ENCODE results near the gene AFF2.

Gene AFF2

DNA sequence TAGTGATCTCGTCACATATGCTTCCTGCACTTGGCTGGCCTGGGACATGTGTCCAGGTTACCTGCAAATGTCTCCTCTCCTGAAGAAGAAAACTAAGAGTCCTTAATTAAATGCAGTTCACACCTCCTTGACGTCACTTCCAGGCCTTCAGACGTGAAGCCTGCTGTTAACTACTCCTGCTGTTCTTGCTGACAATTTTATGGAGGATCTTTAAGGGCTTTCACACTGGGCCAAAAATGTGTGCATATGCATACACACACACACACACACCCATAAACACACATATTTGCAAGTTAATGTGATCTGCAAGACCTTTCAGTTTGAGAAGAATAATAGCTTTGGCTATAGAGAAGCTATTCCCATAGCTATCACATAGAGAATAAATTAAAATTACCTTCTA lies 267.9 kb downstream of the AFF2 start:
- no peak for DNase-seq

DNA sequence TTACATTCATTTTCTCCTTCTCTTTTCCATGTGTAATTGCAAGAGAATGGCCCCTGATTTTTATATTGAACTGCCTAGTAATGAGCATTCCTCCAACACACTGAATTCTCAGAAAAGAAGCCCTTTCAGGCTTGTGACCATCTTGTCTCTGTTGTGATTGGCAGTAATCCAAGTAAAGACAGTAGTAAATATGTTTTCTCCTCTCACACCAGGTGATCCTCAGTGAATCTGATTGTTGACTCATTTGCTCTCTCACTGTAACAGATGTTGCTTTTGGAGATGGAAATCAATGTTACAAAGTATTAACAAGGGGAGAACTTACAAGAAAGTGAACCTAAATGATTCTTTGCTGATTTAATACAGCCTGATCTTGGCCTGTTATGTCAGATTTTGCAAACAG lies 271.0 kb downstream of the AFF2 start:
- no peak for DNase-seq

- no peak for DNase-seq
Observed at GRCh38 chrX:148774276-148774675, 273.9 kb downstream of the AFF2 start.

- no peak for DNase-seq
Observed at GRCh38 chrX:148784137-148784536, 283.7 kb downstream of the AFF2 start.

- DNase-seq, result no peak
Observed at GRCh38 chrX:148784856-148785255, 284.4 kb downstream of the AFF2 start.

DNA sequence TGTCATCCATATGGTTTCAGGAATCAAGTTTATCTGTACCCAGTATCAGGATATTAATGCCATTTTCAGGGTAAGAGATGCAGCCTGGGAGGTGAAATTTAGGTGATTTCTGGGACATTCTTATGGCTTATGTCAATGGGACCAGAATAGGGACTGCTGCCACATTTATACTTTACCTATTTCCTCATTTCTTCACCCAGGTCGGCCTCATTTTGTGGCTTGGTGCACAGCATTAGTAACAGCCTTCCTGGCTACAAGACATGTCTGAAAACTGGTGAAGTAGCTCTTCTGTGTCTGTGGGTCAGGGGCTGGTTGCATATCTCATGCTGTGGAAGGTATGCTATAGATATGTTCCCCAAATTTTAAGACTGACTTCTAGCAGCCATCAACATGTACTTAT lies 284.8 kb downstream of the AFF2 start:
- DNase-seq, result no peak

GRCh38 chrX:148788449-148788848 lies 288.0 kb downstream of the AFF2 start:
- no peak for DNase-seq

DNA sequence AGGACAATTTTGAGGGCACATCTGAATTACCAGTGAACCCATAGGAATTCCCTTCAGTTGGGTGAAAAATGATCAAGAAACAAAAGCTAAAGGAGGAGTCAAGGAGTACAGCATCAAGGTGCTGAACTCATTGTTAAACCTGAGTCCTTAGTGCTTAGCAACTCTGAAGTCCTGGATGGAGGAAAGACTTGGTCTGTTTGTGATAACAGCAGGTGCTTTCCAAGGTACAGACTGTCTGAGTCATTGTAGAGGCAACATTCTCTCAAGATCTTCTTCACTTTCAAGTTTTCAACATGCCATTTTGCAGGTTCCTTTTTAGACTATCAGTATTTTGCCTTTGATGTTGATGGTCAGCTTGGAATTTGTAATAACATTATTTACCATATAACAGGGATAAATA lies 293.9 kb downstream of the AFF2 start:
- DNase-seq, result no peak

DNA sequence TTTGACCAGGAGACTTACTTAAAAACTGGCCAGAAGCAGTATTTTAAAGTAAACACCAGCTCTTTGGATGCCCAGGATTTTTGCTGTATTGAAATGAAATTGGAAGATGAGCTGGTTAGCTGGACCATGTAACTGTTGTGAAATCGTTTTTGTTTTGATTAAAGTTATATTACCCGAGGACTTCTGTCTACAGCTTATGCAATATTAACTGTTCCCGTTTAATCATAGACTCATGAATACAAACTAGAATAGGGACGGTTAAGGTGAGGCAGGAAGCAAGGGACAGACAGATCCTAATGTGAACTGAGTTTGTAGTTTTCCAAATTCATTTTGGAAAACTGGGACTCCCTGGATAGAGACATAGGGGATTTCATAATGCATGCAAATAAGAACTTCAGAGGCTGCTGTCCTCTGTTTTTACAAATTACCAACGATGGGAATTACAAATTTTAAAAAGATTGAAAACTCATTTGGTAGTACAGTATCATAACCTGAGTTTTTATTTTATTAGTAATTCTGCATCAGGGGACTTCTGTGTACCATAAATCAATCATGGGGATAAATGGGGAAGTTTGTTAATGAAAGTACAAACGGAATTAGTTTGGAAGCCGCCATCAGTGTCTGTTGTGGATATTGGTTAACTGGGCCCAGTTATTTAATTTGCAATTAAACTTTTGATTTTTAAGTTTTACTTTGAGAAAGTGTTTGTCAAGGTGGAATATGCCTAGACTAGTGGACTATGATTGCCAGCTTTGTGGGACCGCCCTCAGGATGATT lies 304.4 kb downstream of the AFF2 start:
- DNase-seq, result no peak

DNA sequence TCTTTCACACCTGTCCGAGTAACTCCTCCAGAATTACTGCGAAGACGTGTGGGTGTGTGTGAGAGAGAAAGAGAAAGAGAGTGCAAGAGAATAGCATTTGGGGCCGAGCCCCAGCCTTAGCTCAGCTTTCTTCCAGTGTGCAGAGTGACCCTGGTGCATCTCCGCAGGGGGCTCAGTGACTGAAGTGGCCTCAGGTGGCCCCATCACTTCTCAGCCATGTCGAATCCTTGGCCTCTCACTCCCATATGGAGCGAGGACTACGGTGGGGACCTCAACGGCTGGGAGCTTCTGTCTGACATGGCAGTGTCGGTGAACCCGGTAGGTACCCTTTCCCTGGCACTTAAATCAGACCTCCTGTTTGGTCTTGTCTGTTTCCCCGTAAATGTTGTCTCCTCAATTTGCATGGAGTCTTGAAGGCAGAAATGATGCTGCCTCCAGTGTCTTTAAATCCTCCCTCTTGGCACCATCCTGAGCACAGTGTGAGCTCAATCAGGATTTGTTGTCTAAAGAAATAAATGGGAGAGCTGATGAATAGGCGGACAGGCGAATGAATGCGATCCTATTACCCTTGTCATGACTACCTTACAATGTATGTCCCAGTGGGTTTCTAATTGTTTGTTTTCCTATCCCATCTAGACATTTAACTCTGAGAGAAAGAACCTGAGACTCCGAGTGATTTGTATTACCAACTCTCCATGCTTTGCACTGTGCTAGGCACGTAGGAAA lies 305.9 kb downstream of the AFF2 start:
- DNase-seq, result no peak

DNA sequence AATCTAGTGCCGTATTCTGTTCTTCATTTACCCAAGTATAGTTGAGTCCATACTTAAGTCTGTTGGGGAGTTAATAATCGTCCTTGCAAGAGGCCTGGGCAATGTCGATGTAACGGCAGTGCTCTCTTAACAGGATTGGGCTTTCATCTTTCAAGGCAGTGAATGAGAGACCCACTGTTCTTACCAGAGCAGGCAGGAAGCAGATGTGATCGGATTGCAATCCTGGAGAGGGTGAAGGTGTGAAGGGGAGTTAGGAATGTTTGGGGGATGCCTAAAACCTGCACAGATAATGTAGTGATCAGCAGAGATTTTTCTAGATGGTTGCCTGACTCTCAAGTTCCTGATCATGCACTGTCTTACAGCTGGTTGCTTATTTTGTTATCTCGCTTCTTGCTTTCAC lies 308.4 kb downstream of the AFF2 start:
- no peak for DNase-seq

DNA sequence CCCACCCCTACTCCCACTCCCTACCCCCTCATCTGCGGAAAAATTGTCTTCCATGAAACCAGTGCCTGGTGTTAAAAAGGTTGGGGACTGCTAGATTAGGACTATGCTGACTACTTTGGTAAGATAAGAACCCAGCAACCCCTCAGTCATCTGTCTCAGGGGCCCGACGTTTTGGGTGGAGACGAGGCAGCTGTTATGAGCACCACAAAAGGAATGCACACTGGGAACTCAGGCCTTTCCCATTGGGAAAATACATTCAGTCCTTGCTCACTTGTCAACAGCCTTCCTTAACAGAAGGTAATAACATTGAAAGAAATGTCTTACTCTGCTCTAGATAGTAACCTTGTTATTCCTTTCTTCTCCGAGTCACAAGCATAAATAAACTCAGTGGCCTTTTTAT lies 310.8 kb downstream of the AFF2 start:
- DNase-seq, result no peak

DNA sequence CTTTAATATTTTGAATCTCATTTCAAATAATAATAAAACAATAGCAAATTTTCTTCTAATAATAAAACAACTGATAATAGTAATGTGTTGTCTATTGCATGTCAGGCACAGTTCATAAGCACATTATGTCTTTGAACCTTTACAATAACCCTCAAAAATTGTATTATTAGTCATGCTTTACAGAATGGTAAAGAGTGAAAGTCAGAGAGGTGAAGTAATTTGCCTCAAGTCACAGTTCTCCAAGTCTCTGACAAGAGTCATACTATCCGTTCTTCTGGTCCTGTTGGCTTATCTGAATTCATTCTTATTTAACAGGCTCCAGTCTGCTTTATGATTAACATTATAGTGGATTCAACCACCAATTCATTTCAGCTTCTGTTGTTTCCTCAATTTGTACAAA lies 313.0 kb downstream of the AFF2 start:
- no peak for DNase-seq

DNA sequence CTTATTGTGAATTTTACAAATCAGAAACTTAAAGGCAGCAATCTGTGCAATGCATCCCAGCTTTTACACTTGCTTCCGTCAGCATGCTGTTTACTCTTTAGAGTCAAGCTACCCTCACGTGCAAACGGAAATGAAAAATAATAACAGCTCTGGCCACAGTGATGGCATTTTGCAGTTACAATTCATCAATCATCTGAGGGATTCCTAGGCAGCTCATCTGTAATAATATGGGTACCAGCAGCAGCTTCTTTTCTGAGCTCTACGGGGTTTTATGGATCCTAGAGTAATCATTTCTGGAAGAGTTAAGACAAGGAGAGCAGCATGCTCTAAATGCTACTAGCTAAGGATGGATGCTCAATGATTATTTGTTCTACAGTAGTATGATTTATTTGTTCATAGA lies 313.6 kb downstream of the AFF2 start:
- no peak for DNase-seq

DNA sequence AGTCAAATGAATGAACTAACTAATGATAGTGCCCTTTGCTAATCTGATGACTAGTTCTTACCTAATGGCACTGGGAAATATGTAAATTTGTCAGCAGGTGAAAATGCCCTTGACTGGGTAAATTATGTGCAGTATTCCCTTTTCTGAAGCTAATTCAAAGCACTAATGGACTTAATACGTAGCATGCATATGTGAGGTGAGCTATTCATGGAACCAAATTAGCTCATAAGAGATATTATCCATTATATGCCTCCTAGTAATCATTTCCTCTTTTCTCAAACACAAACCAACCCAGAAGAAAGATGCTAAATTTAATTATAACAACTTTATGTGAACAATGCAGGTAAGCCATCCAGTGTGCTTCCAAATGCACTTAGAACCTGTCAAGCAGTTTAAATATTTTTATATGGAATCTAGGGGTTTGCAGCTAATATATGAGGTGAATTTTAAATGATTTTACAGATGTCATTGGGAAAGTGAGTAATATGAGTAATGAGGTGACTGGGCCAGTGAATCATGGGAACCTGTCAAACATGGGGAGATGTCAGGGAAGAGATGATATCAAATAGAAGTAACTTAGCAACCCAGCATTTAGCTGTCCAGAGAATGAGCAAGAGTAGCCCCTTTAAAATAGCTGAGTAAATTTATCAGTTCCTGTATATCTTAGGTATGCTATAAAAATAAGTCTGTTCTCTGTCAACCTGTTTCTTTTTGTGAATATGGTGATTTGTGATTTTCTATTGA lies 315.0 kb downstream of the AFF2 start:
- no peak for DNase-seq

DNA sequence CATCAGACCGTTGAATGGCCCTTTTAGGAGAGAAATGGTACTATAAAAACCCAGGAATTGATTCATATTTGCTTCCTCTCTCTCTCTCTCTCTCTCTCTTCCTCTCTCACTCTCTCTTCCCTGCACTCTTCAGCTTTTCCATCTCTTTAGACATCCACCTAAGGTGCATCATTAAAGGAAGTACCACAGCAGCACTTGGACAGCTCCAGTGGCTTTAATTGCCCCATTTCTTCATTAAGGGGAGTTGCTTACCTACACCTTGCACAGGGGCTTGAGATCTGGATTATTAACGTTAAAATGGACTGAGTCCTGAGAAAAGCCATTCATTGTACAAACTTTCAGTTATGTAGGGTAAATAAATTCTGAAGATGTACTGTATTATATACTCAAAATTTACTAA lies 323.6 kb downstream of the AFF2 start:
- no peak for DNase-seq

DNA sequence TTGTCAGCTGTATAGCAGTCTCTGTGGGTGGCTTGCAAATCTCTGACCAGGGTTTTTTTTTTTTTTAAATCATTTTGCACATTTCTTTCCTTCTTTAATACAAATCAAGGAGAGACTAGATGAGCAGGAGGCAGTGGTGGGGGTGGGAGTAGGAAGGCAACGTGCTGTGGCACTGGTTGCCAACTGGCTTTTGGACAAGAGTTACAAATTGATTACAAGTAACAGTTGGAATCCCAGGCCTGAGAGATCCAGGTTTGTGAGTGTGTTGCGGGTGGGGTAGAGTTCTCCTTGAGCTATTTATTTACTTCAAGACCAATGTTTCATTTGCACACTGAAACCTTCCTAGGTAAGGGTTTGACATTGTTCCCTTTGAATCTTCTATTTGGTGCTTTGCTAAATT lies 325.3 kb downstream of the AFF2 start:
- DNase-seq, result no peak

DNA sequence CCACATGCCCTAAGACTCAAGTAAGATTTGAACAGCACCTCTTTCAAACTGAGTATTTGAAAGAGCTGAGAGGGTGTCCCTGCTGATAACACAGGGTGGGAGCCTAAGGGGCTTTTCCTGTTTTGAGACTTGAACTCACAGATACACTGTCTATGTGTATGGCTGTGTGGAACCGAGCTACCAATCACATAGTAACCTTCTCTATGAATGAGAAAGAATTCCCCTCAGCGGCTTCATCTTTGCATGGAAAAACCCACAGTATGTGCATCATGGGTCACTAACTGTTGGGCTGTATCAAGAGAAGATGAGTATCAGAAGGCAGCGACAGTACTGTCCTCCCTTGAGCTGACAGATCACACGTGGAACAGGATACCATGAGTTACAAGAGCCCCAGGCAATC lies 336.3 kb downstream of the AFF2 start:
- no peak for DNase-seq

- no peak for DNase-seq
Observed at GRCh38 chrX:148850631-148851030, 350.2 kb downstream of the AFF2 start.

DNA sequence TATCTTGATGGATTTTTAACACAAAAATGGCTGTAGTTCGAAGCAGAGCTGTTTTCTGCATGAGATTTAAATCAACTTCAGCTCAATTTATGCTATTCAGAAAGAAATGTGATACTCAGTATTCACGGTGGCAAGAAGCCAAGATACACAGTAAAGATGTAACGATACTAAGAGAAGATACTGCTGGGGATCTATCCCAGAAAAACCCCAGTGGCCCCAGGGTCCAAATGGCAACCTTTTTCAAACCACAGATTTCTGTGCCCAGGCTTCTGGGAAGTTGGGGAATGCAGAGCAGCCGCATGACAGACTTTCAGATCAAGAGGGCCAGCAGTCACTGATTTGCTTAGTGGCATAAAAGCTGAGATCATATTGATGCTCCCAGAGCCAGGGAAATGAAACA lies 353.9 kb downstream of the AFF2 start:
- DNase-seq, result no peak

DNA sequence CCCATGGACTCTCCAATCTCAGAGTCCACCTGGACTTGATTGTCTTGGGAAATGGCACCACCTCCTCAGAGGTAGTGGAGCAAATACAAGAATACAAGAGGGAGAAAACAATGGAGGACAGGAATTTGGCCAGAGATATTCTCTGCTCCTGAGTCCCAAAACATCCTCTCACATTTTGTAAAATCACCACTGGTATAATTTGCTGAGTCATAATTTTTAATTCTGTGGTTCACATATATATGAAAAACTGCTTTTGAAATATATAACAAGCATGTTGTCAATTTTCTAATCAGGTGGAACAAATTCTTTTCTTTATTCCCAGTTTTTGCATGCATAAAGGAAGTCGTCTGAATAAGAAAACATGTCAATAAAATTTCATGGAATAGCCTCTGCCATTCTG lies 356.1 kb downstream of the AFF2 start:
- no peak for DNase-seq

- no peak for DNase-seq
Observed at GRCh38 chrX:148865277-148866210, 365.1 kb downstream of the AFF2 start.

DNA sequence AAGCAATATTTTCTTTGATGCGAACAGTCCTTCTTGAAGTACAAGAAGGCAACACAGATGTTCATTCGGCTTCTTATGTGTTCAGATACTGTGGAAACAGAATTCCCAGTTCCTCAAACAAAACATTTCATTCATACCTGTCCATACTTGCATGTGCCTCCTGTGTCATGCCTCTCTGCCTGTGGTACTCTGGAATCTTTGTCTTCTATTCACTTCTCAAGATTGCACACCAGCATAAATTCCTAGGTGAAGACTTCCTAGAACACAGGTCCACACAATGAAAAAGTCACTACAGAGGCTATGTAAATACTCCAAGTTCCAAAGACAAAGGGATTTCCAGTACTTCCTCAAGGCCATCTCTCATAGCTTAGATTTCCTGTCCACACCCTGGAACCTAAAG lies 367.2 kb downstream of the AFF2 start:
- DNase-seq, result no peak

All from NCI-H187 treated with DMSO at 0.1 percent for 48 hours (cell line).